HG03103 (cell line): ENCODE data around the gene CDK16.

Experiments used
- ATAC-seq: cut with Tn5 transposase; IDR thresholded peaks from one replicate; pipeline ENCODE4 v1.9.1; 2021; ENCODE audit warnings: low read depth; ENCODE audit not compliant: unreplicated experiment

The CDK16 gene

GRCh38 chrX:47226071-47226470, 7.6 kb downstream of the CDK16 start:
- no peak for ATAC-seq

GRCh38 chrX:47226531-47227333, 8.3 kb downstream of the CDK16 start:
- ATAC-seq, result no peak

DNA sequence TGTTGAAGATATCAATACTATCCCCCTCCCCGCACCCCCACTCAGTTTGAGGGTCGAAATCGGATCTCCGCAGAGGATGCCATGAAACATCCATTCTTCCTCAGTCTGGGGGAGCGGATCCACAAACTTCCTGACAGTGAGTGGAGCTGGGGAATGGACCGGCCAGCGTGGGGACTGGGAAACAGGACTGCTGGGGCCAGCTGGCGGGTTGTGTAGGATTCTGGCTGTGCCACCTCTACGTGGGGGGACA, 8.8 kb downstream of the CDK16 start:
- no peak for ATAC-seq

DNA sequence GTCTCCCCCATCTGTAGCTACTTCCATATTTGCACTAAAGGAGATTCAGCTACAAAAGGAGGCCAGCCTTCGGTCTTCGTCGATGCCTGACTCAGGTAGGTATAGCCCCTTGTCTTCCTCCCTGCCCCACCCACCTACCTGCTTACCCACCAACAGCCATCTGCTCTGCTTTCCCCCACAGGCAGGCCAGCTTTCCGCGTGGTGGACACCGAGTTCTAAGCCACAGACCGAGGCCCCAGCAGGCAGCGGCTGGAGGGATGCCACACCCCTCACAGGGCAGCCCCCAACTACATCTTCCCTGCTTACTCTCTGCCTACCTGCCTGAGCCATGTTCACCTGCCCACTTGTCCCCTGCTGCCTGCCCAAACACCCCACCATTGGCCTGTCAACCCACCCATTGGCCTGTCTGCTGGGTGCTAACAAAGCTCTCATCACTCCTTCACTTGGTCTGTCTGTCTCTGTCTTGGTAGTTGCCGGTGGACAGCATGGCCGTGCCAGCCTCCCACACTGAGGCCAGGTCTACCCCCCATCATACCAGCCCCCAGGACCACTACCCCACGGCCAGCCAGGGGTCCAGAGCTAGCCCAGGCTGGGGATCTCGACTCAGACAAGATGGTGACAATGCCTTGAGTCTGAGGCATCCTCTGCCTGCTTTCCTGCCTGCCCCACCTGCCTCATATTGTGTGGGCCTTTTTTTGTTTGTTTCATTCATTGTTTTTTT, 10.2 kb downstream of the CDK16 start:
- no peak for ATAC-seq

DNA sequence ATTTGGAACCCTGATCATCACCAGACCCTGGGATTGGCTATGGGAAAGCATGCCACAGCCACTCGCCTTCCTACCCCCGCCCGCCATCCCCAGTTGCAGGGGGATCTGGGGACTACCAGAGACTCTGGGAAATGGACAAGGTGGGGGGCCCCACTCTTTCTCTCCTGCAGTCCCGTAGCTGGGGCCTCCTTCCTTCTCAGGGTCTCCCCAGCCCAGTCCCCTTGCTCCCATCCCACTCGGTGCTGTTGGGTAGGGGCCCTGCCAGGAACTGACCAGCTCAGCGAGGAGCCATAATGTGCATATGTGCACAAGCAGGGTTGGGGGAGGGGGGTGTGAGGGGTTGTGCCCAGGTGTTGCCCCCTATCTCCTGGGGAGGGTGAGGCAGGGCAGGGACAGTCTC, 10.9 kb downstream of the CDK16 start:
- ATAC-seq, result no peak

GRCh38 chrX:47230136-47230868, 11.8 kb downstream of the CDK16 start:
- ATAC-seq, result no peak

DNA sequence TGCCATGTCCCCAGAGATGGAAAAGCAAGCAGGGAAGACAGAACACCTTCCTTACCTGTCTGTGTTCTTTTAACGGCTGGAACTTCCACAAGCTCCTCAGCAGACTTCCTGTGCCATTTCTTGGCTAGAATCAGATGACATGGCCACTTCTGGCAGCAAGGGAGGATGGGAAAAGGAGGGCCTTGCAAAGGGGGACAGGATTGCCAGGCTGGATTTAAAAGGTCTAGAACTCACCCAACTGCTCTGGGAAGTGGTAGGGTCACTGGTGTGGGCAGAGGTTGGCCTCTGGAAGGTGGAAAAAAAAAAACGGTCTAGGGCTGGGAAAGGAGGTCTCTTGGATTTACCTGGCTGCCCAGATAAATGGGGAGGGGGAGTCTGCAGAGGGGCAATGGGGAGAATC, 12.7 kb downstream of the CDK16 start:
- ATAC-seq, result no peak

GRCh38 chrX:47232197-47232802, 13.8 kb downstream of the CDK16 start:
- ATAC-seq, result no peak

DNA sequence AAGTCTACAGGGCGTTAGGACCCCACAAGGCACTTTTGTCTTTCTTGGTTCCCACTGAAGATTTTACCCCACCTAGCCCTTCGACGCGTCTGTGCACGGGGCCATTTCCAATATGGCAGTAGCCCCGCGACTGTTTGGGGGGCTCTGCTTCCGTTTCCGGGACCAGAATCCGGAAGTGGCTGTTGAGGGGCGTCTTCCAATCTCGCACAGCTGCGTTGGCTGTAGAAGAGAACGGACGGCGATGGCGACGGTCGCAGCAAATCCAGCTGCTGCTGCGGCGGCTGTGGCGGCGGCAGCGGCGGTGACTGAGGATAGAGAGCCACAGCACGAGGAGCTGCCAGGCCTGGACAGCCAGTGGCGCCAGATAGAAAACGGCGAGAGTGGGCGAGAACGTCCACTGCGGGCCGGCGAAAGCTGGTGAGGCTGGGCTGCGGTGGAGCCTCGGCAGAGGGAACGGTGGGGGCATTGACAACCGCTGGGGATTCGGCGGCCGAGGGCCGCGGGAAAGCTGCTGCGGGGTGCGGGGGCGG, 14.4 kb downstream of the CDK16 start, which contains the start of gene USP11:
USP11 (plus strand) TSS at position 207 of the 530 bp plus-strand sequence; CDS start at position 242, 35 bp downstream.
- no peak for ATAC-seq

- peak; percentile 76 for ATAC-seq
Observed at GRCh38 chrX:47233333-47234113, 15.0 kb downstream of the CDK16 start.

DNA sequence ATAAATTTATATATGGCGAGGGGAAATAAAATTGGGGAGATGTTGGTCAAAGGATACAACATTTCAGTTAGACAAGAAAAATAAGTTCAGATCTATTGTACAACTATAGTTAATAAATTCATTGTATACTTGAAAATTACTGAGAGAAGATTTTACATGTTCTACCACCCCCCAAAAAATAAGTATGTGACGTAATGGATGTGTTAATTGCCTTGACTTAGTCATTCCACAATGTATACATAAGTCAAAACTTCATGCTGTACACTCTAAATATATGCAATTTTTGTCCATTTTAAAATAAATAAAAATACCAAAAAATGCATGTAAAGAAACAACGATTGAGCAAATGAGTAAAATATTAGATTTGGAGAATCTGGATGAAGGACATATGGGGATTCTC, 16.1 kb downstream of the CDK16 start:
- no peak for ATAC-seq

GRCh38 chrX:47235691-47236103, 17.2 kb downstream of the CDK16 start:
- ATAC-seq, result no peak

GRCh38 chrX:47239199-47239598, 20.7 kb downstream of the CDK16 start:
- no peak for ATAC-seq

DNA sequence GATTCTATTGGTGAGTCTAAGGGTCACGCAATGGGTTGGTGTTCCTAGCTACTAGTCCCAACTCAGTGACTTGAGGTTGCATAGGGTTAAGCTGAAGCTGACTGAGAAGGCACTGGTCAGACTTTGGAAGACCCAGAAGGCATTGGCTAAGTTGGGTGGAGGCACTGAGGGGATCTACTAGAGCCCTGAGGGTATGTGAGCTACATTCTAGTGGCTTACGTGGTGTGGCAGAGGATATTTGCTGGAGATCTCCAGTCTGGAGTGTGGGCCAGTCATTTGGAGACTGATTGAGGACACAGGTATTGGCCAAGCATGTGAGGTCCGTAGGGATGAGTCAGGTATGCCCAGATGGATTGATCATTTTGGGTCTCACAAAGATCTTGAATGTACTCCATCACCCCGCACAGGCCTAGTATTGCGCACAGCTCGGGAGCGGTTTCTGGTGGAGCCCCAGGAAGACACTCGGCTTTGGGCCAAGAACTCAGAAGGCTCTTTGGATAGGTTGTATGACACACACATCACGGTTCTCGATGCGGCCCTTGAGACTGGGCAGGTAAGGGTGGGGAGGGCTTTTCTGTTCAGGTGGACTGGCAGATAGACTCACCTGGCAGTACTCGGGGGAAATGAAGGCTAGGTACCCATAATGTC, 21.5 kb downstream of the CDK16 start:
- no peak for ATAC-seq

GRCh38 chrX:47240619-47241018, 22.1 kb downstream of the CDK16 start:
- no peak for ATAC-seq

DNA sequence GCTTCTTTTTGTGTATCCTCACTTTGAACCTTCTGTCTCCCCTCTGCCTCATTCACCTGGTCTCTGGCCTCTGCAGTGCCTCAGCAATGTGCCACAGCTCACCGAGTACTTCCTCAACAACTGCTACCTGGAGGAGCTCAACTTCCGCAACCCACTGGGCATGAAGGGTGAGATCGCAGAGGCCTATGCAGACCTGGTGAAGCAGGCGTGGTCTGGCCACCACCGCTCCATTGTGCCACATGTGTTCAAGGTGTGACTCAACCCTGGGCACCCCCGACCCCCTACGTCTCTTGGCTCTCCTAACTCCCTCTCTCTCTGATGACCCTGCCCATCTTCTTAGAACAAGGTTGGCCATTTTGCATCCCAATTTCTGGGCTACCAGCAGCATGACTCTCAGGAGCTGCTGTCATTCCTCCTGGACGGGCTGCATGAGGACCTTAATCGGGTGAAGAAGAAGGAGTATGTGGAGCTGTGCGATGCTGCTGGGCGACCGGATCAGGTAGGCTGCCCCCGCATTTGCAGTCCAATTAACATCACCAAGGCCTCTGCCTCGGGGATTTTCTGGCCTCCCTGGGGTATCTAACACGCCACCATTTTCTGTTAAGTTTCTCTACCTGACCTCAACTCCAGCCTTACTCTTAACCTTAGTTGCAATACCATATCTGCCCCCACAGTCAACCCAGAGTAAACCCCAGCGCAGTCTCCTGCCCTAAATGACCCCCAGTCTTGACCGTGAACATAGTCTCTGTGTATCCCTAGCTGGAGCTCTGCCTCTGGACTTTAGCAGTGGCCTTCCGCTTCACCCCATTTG, 22.9 kb downstream of the CDK16 start:
- no peak for ATAC-seq

DNA sequence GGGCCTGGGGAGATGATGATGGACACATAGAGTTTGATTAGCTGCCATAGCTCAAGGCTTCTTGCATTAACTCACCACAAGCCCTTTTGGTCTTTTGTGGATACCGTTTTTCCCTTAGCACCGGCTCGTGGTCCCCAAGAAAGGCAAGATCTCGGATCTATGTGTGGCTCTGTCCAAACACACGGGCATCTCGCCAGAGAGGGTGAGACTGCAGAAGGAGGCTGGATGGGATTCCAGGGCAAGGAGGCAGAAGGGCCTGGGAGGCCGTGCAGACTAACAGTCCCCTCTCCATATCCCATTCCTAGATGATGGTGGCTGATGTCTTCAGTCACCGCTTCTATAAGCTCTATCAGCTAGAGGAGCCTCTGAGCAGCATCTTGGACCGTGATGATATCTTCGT, 23.8 kb downstream of the CDK16 start:
- ATAC-seq, result no peak

GRCh38 chrX:47243351-47243750, 24.9 kb downstream of the CDK16 start:
- no peak for ATAC-seq

DNA sequence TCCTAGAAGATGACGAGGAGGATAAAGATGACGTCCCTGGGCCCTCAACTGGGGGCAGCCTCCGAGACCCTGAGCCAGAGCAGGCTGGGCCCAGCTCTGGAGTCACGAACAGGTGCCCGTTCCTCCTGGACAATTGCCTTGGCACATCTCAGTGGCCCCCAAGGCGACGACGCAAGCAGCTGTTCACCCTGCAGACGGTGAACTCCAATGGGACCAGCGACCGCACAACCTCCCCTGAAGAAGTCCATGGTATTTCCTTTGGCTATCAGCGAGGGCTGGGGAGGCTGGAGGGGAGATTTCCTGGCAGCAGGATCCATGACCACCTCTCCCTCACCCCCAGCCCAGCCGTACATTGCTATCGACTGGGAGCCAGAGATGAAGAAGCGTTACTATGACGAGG, 26.2 kb downstream of the CDK16 start:
- no peak for ATAC-seq
